Inflammatory macrophage (primary cell): ENCODE data around the gene MAST1.
"Not testable (repeated sequence)": the region's sequence is repeated elsewhere in the genome, so short reads cannot be mapped to it uniquely, and the experiment has no call there.

Experiments
- DNase-seq, 2 donors: peaks; one replicate each; pipeline ENCODE4 v3.0.0-alpha.2; 2020 to 2022
- total RNA-seq, 18 experiments: gene quantifications; one replicate each; lab custom pipeline; 2026; ENCODE audit warnings: mixed read lengths in 6 of 18, inconsistent platforms in 2 of 18; lab: John Stamatoyannopoulos, UW

The MAST1 gene
- 0 to 0.24 (median 0.05) reads per million in 18 experiments for total RNA-seq

DNA sequence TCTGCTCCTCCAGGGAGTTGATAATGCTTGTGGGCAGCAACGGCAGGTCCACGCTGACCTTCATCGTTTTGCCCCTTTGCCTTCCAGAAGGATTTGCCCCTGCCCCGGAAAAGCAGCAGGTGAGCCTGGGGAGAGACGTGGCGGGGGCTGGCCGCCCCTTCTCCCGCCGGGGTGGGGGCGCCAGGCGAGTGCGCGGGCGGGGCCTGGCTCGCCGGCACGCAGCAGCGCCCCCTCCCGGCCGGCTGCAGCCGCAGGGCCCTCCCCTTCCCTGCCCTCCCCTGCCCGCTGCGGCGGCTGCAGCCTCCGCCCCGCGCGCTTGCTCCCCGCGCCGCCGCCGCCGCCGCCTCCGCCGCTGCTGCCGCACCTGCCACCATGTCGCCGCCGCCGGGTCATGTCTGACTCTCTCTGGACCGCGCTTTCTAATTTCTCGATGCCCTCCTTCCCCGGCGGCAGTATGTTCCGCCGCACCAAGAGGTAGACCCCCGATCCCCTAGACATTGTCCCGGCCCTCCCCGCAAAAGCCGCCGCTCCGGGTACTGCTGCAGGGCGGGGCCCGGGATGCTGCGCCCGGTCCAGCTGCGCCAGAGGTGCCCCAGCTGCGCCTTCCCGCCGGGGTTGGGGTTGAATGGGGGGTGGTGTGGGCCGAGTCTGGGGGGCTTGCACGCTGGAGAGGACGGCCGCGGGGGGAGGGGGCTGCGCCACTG lies at the start of gene MAST1:
Gene MAST1, plus strand, starts transcription at position 334 of the 704 bp plus-strand sequence. Its CDS starts 58 bp downstream, at position 392.
- DNase-seq: peak in 1 of 2 donors; percentile 48

DNA sequence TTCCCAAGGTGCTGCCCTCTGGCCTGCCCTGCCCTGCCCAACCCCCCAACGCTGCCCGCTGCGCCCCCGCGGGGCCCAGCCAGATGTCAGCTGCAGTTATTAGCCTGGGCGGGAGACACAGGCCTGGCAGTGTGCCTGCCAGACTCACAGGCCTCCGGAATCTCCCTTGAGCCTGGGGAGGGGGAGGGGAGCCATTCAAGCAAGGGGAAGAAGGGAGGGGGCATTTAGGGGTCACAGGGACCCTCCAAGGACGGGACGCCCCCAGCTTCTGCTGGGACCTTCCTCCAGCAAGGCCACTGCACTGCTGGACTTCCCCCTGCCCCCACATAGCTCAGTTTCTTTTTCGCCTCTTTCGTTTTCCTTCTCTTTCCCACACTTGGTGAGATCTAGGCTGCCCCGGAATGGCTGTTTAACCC lies 49.6 kb upstream of the MAST1 start:
- DNase-seq: peak; percentile 77 to 91

GRCh38 chr19:12789098-12789903 lies 49.0 kb upstream of the MAST1 start:
- DNase-seq: peak in 1 of 2 donors; percentile 26

DNA sequence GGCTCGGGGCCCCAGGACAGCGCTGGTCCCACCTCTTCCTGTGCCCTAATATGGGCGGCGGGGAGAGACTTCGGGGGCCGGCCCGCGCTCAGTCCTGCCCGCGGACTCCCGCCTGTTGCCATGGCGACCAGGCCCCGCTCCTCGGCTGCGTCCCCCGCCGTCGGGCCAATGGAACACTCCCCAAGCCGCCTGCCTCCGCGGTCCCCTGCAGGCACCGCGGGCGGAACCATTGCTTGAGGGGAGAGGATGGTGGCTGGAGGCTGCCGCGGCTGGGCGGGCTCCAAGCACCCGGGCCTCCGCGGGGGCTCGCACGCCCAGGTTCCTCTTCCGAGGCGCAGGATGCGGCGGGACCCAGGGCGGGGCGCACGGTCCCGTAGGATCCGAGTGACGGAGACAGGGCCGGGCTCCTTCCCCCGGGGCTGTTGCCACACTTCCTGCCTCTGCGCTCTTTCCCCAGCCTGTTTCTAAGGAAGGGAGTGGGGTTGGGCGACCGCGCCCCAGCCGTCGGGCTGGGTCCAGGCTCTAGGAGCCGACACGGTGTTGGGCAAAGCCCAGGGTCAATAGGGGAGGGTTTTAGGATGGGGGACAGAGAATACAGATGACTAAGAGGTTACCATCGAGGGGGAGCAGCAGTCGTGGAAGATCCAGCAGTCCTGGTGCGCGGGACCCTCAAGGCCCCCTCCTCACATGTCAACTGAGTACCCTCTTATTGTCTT lies 48.3 kb upstream of the MAST1 start:
- peak; percentile 99 for DNase-seq

- peak; percentile 3 to 30 for DNase-seq
Observed at GRCh38 chr19:12790628-12791344, 47.5 kb upstream of the MAST1 start.

DNA sequence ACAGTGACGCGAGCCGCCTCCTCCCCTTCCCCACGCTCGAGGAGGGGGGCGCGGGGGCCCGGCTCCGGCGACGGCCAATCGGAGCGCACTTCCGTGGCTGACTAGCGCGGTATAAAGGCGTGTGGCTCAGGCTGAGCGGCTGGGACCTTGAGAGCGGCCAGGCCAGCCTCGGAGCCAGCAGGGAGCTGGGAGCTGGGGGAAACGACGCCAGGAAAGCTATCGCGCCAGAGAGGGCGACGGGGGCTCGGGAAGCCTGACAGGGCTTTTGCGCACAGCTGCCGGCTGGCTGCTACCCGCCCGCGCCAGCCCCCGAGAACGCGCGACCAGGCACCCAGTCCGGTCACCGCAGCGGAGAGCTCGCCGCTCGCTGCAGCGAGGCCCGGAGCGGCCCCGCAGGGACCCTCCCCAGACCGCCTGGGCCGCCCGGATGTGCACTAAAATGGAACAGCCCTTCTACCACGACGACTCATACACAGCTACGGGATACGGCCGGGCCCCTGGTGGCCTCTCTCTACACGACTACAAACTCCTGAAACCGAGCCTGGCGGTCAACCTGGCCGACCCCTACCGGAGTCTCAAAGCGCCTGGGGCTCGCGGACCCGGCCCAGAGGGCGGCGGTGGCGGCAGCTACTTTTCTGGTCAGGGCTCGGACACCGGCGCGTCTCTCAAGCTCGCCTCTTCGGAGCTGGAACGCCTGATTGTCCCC lies 46.8 kb upstream of the MAST1 start, which contains the start of gene JUNB:
Gene JUNB, plus strand, starts transcription at position 142 of the 706 bp plus-strand sequence. Its CDS starts 286 bp downstream, at position 428.
- peak; percentile 99 for DNase-seq

DNA sequence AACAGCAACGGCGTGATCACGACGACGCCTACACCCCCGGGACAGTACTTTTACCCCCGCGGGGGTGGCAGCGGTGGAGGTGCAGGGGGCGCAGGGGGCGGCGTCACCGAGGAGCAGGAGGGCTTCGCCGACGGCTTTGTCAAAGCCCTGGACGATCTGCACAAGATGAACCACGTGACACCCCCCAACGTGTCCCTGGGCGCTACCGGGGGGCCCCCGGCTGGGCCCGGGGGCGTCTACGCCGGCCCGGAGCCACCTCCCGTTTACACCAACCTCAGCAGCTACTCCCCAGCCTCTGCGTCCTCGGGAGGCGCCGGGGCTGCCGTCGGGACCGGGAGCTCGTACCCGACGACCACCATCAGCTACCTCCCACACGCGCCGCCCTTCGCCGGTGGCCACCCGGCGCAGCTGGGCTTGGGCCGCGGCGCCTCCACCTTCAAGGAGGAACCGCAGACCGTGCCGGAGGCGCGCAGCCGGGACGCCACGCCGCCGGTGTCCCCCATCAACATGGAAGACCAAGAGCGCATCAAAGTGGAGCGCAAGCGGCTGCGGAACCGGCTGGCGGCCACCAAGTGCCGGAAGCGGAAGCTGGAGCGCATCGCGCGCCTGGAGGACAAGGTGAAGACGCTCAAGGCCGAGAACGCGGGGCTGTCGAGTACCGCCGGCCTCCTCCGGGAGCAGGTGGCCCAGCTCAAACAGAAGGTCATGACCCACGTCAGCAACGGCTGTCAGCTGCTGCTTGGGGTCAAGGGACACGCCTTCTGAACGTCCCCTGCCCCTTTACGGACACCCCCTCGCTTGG lies 46.1 kb upstream of the MAST1 start:
- peak; percentile 67 to 76 for DNase-seq

DNA sequence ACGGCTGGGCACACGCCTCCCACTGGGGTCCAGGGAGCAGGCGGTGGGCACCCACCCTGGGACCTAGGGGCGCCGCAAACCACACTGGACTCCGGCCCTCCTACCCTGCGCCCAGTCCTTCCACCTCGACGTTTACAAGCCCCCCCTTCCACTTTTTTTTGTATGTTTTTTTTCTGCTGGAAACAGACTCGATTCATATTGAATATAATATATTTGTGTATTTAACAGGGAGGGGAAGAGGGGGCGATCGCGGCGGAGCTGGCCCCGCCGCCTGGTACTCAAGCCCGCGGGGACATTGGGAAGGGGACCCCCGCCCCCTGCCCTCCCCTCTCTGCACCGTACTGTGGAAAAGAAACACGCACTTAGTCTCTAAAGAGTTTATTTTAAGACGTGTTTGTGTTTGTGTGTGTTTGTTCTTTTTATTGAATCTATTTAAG lies 45.4 kb upstream of the MAST1 start:
- no peak for DNase-seq

DNA sequence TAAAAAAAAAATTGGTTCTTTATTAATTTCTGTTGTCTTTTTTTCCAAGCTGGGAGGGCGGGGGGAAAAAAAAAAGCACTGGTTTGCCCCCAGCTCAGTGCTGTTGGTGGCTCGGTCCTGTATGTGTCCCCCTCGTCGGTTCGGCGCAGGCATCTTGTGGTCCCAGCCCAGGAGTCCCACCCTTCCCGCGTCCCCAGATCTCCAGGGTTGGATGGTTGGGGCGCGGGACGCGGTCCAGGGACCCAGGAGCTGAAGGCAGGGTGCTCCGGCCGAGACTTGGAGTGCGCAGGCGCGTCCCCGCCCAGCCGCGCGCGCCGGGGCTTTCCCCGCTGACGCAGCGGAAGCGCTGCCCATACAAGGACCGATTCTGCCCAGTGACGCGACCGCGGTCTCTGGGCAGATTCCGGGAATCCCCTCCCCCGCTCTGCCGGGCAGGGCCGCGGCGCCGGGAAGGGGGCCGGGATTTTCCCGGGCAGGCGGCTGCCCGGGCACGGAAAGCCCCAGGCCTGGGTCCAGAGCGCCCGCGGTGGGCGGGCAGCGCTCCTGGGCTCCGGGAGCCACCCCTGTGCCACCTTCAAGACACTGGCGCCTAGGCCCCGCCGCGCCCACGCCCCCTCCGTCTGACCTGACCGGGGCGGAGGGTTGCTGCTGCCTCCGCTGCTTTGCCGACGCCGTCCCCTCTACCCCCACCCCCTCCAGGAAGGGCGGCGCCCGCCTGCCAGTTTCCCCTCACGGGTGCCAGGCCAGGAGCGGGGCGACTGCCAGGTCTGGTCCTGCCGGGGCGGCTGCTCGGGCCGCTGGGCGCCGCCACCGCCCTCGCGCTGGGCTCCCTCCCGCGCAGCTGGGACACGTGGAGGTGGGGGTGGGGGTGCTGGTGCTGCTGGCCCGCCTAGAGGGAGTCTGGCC lies 44.8 kb upstream of the MAST1 start:
- peak; percentile 93 to 94 for DNase-seq

GRCh38 chr19:12794196-12794941 lies 43.9 kb upstream of the MAST1 start:
- peak; percentile 16 to 38 for DNase-seq

GRCh38 chr19:12794971-12795381 lies 43.3 kb upstream of the MAST1 start:
- DNase-seq: no peak

DNA sequence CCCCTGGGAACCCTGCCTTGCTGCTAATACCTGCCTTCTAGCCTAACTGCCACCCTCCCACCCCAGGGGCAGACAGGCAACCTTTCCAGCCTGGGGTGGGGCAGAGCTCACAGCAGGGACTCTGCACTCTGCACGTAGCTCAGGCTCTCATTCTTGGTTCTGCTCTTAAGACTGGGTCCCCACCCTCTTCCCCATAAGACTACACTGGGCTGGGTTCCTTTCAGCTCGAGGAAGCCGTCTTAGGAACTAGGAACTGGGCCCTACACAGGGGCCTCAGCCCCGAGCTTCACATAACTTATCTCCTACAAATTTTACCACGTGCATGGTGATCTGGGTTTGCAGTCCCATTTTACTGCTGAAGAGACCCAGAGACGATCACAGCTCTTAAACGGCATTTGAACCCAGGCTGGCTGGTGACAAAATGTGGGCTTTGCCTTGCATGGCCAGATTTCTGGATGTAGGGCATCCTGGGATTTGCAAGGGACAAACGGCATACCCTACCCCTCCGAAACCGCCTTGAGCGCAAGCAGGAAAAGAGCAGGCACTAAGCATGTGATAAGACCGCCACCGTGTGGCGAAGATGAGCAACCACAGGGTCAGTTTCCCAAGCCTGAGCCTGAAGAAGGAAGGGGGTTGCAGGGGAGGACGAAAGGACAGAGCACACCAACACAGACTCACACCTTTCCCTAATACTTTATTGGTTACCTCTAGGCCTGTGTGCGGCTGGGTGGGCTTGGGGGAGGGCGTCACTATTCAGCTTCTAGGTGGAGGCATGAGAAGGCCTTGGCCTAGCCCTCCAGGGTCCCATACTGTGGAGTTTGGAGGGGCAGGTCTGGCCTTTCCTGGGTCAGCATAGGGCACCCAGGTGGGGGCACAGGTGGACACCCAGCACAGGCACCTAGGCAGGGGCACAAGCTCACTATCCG lies 41.9 kb upstream of the MAST1 start:
- DNase-seq: peak; percentile 77 to 84

GRCh38 chr19:12797141-12797587 lies 41.2 kb upstream of the MAST1 start:
- DNase-seq: no peak

GRCh38 chr19:12797607-12798006 lies 40.7 kb upstream of the MAST1 start:
- DNase-seq: not testable (repeated sequence)

GRCh38 chr19:12799742-12800465 lies 38.4 kb upstream of the MAST1 start:
- no peak for DNase-seq

GRCh38 chr19:12800466-12800770 lies 37.9 kb upstream of the MAST1 start:
- no peak for DNase-seq

- DNase-seq: no peak
Observed at GRCh38 chr19:12800923-12801465, 37.3 kb upstream of the MAST1 start.
